T-helper 2 cell (primary cell): ENCODE data around the gene ROR1.

Experiments used
- DNase-seq, 5 experiments: peaks; one replicate each; pipeline versions ENCODE4 v3.0.0 to v3.0.0-alpha.2; 2012 to 2022

ROR1 gene

DNA sequence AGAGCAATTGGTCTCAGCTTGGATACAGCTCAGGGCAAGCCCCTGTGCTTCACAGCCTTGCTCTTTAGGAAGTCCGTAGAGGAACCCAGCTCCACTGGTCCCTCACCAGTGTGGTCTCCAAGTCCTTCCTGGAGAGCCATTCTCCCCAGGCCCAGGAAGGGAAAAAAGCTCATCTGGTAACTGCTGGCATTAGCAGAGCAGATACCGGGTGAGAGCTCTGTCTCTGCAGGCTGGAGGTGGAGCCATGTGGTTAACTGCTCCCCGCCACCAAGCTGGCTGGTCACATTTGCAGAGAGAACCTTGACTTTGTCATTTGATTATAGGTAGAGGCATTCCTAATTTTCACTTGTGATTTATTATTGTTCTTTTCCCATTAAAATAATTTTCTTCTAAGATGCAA lies 169.6 kb downstream of the ROR1 start:
- no peak for DNase-seq

DNA sequence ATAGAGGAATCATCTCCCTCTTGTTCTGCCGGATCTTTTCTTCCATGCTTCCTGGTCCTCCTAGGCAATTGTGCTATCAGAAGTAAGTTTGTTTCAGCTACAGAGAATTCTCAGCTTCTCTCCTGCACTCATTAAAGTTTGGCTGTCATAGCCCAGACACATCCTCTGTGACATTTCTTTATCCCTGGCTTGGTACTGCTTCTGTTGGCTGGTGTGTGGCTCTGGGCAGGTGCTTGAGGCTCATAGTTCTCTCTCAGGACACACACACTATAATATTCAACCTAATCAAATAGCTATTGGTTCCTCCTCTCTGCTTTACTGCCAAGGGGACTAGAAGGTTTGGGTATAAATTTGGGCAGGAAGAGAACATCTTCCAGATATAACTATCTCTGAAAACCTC lies 172.1 kb downstream of the ROR1 start:
- DNase-seq: no peak

DNA sequence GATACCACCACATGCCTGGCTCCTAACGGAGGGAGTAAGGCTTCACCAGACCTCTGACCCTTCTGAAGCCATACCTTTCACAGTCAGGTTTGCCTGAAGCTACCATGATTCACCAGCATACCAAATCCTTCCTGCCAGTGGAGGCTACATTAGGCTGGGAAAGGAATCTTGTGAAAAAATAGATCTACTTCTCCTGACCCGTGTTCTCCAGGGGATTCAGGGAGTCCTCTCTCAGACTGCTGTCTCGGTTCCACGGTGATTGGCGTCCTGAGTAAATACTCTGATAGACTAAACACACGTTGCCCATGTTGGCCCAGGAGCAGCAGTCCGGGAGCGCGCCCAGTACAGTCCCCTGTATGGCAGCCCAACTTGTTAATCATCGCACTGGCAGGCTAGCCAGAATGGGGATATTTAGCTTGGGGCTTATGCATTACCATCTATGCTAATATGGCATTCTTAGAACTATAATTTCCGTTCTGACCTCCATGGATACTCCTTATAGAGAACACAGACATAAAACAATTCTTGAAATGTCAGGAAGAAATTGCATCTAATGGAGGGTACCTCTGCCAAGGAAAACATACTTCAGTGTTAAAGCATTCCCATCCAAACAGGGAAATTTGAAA lies 173.2 kb downstream of the ROR1 start:
- DNase-seq: no peak

DNA sequence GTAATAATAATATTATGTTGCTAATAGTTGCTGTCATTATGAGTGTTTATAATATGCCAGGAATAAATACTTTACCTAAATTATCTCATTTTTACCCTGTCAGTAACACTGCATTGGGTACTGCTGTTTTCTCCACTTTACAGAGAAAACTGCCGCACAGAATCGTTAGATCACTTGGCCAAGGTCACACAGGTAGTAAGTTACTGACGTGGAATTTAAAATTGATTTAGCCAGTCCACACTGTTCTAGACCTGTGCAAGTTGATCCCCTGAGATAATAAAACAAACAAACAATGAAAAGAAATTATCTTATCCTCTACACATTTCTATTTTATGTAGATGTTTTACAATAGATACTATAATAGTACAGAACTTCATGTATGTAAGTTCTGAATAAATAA lies 174.1 kb downstream of the ROR1 start:
- no peak for DNase-seq

DNA sequence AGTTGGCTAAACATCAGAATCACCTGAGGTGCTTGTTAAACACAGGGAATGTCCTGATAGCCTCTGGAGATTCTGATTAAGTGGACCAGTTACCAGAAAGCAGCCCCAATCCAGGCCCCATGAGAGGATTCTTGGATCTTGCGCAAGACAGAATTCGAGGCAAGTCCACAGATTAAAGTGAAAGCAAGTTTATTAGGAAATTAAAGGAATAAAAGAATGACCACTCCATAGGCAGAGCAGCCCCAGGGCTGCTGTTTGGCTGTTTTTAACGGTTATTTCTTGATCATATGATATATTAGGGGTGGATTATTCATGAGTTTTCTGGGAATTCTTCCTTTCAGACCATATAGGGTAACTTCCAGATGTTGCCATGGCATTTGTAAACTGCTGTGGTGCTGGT lies 176.2 kb downstream of the ROR1 start:
- DNase-seq: no peak

DNA sequence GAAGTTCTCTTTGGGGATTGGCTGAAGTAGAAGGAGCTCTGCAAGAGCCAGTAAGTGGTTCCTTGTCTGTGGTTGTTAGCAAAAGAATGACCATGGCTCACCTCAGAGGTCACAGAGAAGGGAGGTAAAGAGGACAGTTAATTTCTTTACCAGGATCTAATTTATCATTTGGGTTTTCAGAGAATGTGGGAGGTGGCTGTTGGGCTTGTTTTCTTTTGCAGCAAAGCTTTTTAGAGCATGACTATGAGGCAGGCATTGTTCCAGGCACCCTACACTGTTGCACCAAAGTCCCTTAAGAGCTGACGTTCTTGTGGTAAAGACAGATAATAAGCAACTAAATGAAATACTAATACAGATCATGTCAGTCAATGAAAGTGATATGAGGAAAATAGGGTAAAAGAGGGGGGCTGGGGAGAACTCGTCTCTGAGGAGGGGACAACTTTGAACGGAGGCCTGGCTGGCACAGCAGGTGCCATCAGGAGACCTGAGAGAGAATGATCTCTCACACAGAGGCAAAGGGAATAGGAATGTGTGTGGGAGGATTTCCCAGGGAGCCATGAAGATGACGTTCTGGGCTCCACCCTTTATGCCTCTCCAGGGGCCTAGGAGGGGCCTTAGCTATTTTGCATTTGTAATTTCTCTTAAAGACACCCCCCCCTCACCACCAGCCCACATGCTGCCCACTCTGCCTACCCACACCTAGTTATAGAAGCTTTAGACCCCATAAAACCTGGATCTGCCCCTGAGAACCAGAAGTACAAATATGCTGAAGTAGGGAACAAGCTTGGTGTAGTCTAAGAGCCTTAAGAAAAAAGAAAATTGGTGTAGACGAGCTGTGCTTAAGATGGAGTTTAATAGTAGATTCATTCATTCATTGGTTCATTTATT lies 177.5 kb downstream of the ROR1 start:
- no peak for DNase-seq

DNA sequence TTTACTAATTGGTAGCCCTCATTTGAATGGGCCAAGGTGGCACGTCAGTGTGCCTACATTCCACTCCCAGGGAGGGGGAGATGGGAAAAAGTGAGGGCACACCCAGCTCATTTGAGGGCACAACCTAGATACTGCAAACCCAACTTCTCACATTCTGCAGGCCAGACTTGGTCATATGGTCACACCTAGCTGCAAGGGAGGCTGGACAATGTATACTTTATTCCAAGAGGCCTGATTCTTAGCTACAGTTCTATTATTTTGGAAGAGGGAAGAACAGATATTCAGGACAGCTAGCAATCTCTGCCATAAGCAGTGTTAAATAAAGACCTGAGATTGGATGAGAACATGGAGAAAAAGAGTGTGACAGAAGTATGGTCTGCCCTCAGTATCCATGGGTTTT lies 180.4 kb downstream of the ROR1 start:
- DNase-seq: no peak

DNA sequence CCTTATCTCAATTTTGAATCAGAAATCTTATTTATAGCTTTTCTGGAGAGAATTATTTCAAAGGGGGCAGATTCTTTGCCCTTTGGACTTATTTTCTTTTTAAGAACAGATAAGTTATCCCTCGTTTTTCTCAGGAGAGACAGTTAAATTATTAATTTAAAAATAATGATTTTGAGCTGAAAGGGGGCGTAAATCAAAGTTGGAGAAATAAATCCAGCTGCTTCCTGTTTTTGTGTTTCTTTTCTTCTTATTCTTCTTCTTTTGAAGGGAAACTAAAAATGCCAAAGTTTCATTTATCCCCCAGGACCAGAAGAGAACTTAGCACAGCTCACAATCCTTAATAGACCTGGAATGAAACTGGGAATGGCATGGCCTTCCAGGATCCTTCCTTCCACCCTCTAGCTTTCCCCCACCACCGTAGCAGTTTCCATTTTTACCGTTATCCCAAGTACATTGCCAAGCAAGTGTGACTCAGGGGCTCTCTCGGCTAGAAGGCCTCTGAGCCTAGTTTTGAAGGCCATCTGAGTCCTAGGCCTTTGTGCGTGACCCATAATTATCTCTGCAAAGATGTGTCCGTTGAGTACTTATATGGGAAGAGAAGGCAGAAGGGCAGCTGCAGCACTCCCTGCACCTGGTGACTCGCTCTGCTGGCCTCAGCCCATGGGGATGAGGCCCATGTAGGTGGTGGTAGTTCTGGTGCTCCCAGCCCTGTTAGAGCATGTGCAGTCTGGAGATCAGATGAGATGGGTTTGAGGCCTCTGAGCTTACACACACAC lies 181.7 kb downstream of the ROR1 start:
- no peak for DNase-seq

DNA sequence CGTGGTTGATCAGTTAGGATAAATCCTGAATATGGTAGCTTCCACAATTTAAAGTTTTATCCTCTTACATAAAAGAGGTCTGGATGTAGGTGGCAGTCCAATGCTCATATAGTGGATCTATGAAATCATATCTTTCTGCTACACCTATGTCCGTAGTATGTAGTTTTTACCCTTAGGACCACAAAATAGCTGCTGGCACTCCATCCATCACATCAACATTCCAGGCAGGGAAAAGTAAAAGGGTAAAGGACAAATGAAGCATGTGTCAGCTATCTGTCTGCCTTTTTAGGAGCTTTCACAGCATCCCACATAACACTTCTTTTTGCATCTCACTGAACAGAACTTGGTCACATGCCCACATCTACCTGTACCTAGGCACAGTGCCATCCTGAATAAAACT lies 184.7 kb downstream of the ROR1 start:
- no peak for DNase-seq

DNA sequence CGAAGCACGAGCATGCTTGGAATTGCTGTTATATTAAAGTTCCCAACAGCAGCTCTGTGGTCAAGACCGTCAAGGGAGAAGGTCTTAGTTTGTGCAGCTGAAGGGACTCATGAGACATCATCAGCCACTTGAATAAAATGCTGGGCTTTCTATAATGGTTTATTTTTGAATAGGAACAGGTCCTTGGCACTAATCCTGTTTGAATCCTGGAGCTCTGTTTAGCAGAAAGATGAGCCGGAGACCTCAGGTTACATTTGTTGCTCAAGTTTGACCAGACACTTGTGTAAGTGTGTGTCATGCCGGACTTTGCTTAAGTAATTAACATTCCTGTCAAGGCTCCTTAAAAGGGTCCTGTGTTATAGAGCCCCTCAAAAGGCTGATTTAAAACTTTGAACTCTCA lies 186.5 kb downstream of the ROR1 start:
- no peak for DNase-seq

DNA sequence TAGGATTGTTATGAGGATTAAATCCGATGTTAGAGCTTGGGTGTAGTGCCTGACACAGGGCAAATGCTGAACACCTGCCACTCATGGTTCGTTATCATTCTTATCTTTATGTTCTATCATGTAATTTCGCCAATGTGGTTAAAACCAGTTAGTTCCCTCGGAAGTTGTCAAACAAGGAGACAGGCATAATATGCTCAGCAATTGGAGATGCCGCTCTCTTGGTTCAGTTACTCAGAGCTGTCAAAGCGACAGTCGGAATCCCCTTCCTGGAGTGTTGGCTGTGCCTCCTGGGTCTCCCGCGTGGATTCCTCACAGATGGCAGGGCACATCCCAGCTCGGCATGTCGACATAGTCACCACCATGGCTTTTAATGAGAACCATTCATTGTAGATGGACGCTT lies 192.2 kb downstream of the ROR1 start:
- DNase-seq: no peak

DNA sequence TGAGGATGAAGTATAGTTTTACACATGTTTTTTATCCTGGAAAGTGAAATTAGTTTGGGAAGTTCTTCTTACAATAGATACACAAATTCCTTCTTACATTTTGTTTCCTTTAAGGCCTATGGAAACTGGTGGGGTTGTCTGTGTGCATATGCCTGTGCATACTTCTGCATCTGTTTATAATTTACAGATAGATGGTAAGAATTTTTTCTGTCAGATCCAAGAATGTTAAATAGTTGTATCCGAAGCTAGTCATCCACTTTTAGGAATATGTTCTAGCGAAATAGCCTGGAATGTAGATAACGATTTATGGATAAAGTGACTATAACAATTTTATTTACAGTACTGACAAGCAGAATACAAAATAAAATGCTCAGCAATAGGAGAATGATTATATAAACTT lies 194.1 kb downstream of the ROR1 start:
- no peak for DNase-seq

DNA sequence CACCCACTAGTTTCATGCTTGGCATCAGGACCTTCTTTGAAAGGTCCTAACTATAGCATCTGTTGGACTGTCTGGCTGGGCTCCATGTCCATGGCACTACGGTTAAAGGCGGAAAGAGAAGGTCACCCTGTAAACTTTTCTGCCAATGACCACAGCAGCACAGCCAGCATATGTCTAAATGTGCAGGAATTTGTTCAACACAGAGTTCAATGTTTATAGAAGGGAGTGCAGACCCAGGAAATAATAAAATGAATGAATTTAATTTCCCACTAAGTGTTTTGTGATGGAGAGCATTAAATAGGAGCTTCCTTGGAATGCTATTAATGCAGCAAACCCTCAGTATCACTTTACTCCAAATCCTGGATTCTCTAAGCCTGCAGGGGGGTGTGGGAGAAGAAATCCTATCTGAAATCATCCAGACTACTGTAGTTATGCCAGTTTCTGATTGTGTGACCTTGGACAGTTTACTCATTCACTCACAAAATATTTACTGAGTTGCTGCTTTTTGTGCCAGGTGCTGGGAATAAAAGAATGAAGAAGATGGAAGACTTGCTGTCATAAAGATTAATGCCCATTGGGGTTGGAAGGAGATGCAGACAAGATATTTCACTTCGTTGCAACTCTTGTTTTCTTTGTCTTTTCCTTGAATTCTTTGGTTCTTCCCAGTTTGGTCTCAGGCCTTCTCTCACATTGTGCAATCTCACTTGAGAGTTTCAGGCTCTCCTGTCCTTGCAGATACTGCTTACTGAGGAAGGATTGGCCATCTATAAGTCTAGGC lies 195.0 kb downstream of the ROR1 start:
- DNase-seq: no peak

DNA sequence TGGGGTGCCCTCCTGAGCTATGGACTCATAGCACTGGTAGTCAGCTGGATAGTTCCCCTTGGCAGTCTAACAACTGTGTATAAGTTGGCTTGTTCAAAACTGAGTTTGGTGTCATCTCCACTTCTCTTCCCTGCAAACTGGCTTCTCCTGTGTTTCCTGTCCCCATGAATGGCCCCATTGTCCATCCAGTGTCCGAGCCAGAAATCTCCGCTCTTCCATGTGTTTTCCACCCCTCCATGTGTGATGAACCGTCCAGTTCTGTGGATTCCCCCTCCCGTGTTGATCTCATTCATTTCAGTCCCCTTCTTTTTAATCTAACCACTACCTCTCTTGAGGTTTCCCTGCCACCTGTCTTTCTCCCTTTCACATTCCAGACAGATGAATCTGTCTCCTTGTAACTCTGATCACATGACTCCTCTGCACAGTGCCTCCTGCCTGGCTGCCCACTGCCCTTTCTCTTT lies 195.7 kb downstream of the ROR1 start:
- no peak for DNase-seq

DNA sequence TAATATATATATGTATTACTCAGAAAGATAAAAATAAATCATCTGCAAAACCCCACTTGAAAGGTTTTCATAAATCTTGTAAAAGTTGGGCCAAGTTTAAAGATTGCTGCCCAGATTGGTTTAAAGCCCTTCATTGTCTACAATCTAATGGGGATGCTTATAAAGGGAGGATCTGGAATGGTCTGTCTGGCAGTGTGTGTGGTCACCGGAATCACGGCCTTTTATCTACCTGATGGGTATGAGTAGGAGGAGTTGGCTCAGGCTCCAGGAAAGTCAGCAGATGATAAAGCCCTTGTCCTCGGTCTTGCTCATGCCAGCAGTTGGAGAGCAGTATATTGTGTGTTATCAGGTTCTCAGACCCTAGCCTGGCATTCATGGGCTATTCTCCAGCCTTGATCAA lies 197.7 kb downstream of the ROR1 start:
- no peak for DNase-seq

DNA sequence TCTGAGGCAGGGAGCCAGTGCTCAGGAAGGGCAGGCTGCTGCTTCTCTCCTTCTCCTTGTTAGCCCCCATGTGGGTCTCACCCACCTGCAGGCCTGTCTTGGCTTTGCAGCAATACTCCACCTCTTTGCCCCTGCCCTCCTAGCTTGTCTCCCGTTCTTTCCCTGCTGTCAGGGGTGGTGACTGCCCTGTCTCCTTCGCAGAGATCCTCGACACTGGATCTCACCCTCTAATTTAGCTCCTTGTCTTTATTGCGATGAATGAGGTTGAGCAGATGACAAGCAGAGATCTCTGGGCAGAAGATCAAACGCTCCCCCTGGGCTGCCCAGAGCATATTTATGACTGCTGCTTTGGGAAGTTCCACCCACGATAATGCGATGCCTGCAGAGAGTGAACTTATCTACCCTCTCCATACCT lies 199.2 kb downstream of the ROR1 start:
- no peak for DNase-seq

DNA sequence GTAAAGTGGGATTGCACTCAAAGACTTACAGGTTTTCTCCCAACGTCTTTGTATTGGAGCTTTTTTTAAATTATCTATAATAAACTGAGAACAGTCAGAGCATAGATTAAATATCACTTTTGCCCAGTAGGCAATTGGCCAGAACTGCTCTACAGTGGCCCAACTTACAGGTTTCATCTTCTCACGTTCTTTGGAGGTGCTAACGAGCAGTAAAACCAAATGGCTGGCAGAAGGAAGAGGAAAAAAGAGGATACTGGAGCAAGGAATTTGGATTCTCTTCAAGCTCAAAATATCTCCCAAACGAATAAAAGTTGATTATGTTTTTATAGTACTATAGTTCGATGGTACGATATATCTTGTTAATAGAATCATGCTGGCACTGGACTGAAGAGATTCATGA lies 201.1 kb downstream of the ROR1 start:
- DNase-seq: no peak

DNA sequence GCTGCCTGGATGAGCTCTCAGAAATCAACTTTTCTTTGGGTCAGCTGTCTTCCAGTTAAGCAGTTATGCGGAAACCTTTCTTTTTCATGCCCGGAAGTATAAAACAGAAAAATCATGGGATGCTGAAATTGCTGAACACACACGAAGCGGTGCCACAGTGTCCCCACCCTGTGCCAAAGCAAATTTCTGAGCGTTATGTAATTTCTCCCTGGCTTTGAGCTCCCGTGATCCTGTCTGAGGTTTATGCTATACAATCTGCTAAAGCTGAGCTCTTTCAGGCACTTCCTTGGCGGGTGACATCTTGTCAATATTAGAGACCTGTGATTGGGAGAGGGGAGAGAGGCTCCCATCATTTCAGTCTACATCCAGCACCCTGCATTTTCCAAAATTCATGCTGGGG lies 201.7 kb downstream of the ROR1 start:
- no peak for DNase-seq

DNA sequence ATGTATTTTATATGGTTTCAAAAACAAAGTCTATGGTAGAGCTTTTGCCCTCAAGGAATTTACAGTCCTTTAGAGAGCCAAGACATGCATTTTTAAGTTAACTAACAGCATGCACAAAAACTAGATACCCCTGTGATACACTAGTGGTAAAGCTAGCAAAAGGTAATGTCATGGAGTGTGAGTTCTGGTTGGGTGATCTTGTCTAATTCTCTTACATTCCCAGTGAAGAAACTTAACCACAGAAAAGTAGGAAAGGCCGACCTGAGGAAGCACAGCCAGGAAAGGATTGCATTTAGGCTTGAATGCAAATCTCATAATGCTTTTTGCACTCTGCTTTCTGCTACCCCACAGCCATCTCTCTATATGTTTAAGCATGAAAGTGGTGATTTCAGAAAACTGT lies 202.2 kb downstream of the ROR1 start:
- no peak for DNase-seq

DNA sequence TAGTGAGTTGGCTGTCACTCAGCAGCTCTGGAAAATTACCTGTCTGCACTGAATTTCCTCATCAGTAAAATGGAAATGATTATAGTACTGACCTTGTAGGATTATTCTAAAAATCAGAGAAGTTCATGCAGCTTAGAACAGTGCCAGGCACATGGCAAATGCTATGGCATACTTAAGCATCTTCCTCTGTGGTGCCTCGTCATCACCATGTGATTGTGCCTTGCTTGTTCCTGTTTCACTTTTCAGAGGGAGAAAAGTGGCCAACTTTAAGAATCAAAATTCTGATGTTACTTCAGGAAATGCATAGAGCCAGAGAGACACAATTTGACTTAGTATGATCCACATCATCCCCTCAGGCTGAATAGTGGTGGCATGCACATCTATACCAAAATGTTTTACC lies 203.6 kb downstream of the ROR1 start:
- no peak for DNase-seq

DNA sequence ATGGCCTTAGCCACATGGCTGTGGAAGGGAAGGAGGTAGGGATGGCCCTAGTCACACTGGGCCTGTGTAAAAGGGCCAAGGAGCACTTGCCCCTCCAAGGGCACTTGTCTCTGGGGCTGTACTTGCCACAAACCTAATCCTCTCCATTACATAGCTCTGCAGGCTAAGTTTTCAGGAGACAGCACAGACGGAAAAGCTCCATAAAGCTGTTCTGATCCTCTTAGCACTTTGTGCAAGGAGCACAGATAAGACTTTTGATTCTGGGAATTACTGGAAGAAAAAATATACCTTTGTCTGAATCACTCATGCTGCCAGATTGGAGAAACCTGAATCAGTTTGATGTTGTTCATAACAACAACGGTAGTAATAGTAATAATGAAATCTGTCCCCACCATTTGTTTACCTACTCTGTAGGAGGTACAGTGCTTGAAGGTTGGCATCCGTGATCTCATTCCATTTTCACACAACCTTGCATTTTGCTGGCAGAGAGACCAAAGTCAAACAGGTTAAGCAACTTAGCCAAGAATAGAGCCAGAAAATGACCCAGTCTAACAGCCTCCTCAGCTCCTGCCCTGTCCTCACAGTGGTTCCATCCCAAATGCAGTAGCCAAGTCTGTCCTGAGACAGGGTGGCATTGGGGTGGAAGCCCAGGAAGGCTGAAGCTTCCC lies 207.1 kb downstream of the ROR1 start:
- no peak for DNase-seq

DNA sequence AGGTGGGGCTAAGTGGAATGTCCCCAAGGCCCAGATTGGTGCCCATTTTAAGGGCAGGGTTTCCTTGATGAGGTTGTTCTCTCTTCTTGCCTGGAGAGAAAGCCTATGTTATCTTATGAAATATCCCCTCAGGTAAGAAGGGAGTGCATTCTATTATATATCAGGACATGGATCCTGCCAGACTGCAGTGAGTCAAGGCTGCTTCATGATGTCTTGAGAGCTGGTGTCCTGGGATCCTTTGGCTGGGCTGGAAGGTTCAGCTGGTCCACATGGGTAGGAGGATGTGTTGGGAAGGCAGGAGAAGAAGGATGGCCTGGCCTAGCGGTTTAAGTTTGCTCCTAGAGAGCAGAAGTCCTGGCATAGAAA lies 207.6 kb downstream of the ROR1 start:
- DNase-seq: no peak
